Cardiac muscle cell (in vitro differentiated cells and primary cell): ENCODE measurements around the gene GALNT9. TPM values are rescaled to one million over a fixed set of nuclear protein-coding genes. Genes with fewer than 3 reads are reported as not detected.

ENCODE experiments used
- DNase-seq, 2 donors: peaks; one replicate each; pipeline versions ENCODE4 v3.0.0 to v3.0.0-alpha.2; 2010 to 2017; ENCODE audit warnings: low read depth in 1 of 2, low spot score in 1 of 2
- H3K27ac ChIP-seq: fragments of 200-600 bp; sonication (generic); 2 replicates; pipeline ENCODE4 v1.5.1; 2016
- H3K27me3 ChIP-seq: fragments of 200-600 bp; sonication (generic); 2 replicates; pipeline ENCODE4 v1.6.0; 2016; ENCODE audit warnings: control low read depth
- H3K36me3 ChIP-seq: fragments of 200-600 bp; sonication (generic); 2 replicates; pipeline ENCODE4 v1.5.1; 2016; ENCODE audit warnings: control low read depth
- H3K4me1 ChIP-seq: fragments of 200-600 bp; sonication (generic); 2 replicates; pipeline ENCODE4 v1.8.1; 2017; ENCODE audit warnings: low read depth, mild to moderate bottlenecking, mixed run types
- H3K4me3 ChIP-seq: fragments of 200-600 bp; sonication (generic); 2 replicates; pipeline ENCODE4 v1.5.1; 2016; ENCODE audit warnings: mild to moderate bottlenecking
- H3K9me3 ChIP-seq: fragments of 200-600 bp; sonication (generic); 2 replicates; pipeline ENCODE4 v1.5.1; 2017; ENCODE audit warnings: low read depth, mild to moderate bottlenecking, control low read depth
- polyA plus RNA-seq: library from polyadenylated mRNA; unstranded; fragments of >200 nt; fragmentation: Nextera tagmentation; extraction: Ambion mirVana; gene quantifications from 2 replicates; pipeline ENCODE4 v1.2.1, GENCODE V29; 2016
- total RNA-seq: library from RNA; depleted of rRNA; stranded (reverse); fragments of >200 nt; gene quantifications from 2 replicates; pipeline ENCODE4 v1.2.3, GENCODE V29; 2016
- TF ChIP-seq, protein P1 (sequence below): IDR thresholded peaks from 2 replicates; pipeline ENCODE4 v1.5.1; 2012; ENCODE audit warnings: low read depth, mild to moderate bottlenecking, low read length

The GALNT9 gene
- total and polyA plus RNA-seq, 2 experiments from 2014 or later: 0.42 to 0.45 TPM

DNA sequence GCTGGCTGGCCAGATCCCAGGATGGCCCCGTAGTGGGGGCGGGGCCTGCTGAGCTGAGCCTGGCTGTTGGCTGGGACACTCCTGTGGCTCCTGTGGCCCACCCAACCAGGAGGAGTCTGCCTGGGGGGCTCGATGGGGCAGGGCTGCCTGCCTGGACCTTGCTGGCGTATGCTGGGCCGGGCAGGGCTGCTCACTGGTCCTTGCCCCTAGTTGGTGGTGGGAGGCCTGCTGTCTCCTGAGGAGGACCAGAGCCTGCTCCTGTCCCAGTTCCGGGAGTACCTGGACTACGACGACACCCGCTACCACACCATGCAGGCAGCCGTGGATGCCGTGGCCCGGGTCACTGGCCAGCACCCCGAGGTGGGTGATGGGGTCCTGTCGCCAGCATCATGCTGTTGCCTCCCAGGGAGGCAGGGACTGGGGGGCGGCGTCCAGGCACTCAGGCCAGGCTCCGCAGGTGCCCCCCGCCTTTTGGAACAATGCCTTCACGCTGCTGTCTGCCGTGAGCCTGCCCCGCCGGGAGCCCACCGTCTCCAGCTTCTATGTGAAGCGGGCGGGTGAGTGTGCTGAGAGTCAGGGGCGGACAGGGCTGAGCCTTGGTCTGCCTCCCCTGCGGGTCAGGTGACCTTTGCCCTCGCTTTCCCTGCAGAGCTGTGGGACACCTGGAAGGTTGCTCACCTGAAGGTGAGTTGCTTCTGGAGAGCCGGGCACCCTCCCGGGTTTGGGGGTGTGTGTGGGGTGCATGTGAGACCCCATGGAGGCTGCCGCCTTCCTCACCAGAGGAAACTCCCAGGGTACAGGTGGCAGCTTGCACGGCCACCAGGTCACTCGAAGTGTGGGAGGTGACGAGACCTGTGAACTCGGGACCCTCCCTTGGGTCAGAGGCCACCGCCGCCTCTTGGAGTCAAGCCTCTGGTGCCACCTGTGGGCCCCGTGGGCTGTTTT is 181.7 kb downstream of the GALNT9 start:
- Histone ChIP-seq H3K27ac (no peak overlapping the region), H3K9me3 (no peaks in the 10 kb centered on the region), H3K4me1 (peaks cover 10% of the 10 kb centered on the region), H3K4me3 (no peak overlapping the region), H3K27me3 (no peaks in the 10 kb centered on the region), H3K36me3 (no peaks in the 10 kb centered on the region)
- DNase-seq: no peak
- TF ChIP-seq, protein P1, sequence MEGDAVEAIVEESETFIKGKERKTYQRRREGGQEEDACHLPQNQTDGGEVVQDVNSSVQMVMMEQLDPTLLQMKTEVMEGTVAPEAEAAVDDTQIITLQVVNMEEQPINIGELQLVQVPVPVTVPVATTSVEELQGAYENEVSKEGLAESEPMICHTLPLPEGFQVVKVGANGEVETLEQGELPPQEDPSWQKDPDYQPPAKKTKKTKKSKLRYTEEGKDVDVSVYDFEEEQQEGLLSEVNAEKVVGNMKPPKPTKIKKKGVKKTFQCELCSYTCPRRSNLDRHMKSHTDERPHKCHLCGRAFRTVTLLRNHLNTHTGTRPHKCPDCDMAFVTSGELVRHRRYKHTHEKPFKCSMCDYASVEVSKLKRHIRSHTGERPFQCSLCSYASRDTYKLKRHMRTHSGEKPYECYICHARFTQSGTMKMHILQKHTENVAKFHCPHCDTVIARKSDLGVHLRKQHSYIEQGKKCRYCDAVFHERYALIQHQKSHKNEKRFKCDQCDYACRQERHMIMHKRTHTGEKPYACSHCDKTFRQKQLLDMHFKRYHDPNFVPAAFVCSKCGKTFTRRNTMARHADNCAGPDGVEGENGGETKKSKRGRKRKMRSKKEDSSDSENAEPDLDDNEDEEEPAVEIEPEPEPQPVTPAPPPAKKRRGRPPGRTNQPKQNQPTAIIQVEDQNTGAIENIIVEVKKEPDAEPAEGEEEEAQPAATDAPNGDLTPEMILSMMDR: no peak

DNA sequence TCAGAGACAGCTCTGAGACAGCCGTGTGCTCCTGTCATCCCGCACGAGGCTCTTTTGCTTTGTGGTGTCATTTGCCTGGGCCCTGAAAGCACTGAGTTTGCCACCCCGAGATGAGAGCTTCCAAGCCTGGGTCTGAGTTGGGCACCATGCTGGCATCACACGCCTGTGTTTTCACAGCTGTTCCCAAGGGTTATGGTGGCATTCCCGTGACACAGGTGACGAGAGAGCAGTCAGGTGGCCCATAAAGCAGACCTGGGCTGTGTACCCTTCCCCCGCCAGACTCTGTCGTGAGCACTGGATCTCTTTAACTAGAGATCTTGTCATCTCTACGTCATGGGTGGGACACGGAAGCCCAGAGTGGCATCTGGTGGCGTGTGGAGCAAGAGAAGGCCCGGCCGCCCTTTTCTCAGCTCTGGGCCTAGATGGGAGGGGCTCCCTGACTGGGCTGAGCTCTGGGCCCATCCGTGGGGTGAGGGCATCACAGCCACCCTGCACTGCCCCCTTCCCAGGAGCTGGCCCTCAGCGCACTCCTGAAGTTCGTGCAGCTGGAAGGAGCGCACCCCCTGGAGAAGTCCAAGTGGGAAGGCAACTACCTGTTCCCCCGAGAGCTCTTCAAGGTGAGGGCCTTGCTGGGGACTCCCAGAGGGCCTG is 182.5 kb downstream of the GALNT9 start:
- TF ChIP-seq, protein P1: no peak
- no peak overlapping the region for H3K4me3 ChIP-seq
- peaks cover under 1% of the 10 kb centered on the region for H3K36me3 ChIP-seq
- H3K27ac ChIP-seq: no peak overlapping the region
- no peak for DNase-seq
- no peaks in the 10 kb centered on the region for H3K27me3 ChIP-seq
- peaks cover 10% of the 10 kb centered on the region for H3K4me1 ChIP-seq
- H3K9me3 ChIP-seq: no peaks in the 10 kb centered on the region

Other genes with a start within 250 kb of the GALNT9 start
- gene DDX51, start 185.3 kb downstream of the GALNT9 start, total RNA-seq: 15.6 and 16.0 TPM in 2 replicates
- 22.9 and 29.6 TPM in 2 replicates for gene DDX51, start 185.3 kb downstream of the GALNT9 start, polyA plus RNA-seq
- 17.1 and 20.5 TPM in 2 replicates for gene NOC4L, start 185.1 kb downstream of the GALNT9 start, total RNA-seq
- 33.1 TPM in 2 replicates for gene NOC4L, start 185.1 kb downstream of the GALNT9 start, polyA plus RNA-seq
- 19.9 and 37.3 TPM in 2 replicates for gene FBRSL1, start 160.6 kb upstream of the GALNT9 start, total RNA-seq
- gene FBRSL1, start 160.6 kb upstream of the GALNT9 start, polyA plus RNA-seq: 45.0 and 52.9 TPM in 2 replicates